LHCN-M2 (cell line): ENCODE measurements around the gene ASTN2. TPM values are rescaled to one million over a fixed set of nuclear protein-coding genes. Genes with fewer than 3 reads are reported as not detected.
A peak's percentile ranks its signal among the peaks of the same experiment; 100 is the strongest.

Source experiments
- DNase-seq: peaks from one replicate; pipeline ENCODE4 v3.0.0-alpha.2; 2012; ENCODE audit warnings: low read depth
- total RNA-seq: library from RNA; depleted of rRNA; stranded (reverse); fragments of >200 nt; gene quantifications from 2 replicates; pipeline ENCODE4 v1.2.3, GENCODE V29; 2014

Gene ASTN2
- total RNA-seq, 1 experiment from 2014 or later: 11.8 TPM

- no peak for DNase-seq
Measured at GRCh38 chr9:116491659-116492058, 923.2 kb downstream of the ASTN2 start.

- DNase-seq: no peak
Measured at GRCh38 chr9:116491219-116491618, 923.6 kb downstream of the ASTN2 start.

DNA sequence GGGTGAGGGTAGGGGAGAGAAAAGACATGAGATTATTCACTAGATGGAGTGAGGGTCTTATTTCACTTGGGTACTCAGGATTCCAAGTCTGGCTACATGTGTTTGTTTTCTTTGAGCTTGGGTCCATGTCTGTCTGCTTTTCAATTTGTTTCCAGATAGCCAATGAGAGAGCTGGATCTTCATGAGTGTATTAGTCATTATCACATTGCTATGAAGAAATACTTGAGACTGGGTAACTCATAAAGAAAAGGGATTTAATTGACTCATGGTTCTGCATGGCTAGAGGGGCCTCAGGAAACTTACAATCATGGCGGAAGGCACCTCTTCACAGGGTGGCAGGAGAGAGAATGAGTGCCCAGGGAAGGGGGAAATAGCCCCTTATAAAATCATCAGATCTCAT, 924.5 kb downstream of the ASTN2 start:
- peak; percentile 28 for DNase-seq

GRCh38 chr9:116488373-116488772, 926.5 kb downstream of the ASTN2 start:
- no peak for DNase-seq

GRCh38 chr9:116484492-116485061, 930.3 kb downstream of the ASTN2 start:
- no peak for DNase-seq

DNA sequence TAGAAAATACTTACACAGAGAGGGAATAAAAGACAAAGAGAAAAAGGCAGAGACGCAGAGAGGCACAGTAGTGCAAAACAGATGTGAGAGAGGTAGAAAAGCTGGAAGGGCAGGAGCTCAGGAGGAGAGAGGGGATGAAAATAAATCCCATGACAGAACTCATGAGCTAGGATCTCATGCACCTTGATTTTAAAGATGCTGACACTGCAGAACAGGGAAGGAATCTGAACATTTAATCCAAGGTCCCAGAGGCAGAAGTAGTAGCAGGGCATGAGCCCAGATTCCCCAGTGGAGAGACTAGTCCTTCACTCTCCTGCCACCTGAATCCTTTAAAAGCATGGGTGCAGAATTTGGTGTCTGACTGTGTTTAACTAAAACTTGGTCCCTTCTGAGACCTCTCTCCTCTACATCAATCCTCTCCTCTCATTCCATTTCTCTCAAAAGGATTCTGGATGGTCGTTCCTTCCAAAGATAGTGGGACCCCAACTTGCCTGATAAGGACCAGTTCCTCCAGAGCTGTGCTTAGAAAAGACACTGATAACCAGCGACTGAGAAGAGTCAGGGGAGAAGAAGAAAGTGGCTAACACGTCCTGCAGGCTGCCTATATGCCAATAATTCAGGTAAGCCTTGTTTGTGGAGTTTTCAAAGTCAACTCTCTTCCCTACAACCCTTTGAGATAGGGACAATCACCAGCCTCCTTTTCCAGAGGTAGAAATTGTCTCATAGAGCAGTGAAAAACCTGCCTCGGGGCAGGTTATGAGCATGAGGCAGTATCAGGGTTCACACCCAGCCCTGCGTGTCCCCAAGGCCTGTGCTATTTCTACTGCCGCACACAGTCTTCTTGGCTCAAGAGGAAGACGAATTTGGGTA, 931.0 kb downstream of the ASTN2 start:
- no peak for DNase-seq

GRCh38 chr9:116482740-116483139, 932.1 kb downstream of the ASTN2 start:
- no peak for DNase-seq

DNA sequence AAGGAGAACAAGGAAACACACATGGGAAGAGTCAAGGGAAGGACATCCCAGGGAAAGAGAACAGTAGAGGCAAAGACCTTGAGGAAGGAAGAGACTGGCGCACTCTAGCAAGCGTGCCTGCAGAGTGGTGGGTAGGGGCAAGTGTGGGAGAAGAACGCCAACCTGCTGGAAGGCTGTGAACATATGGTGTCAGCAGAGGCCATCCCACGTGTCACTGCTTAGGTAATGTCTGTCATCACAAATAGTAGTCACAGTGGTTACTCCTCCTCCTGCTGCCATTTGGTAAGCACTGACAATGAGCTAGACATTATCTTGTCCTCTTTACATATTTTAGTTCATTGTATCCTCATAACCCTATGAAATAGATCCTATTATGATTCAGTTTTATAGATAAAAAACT, 934.2 kb downstream of the ASTN2 start:
- no peak for DNase-seq

GRCh38 chr9:116479967-116480366, 934.9 kb downstream of the ASTN2 start:
- DNase-seq: no peak

DNA sequence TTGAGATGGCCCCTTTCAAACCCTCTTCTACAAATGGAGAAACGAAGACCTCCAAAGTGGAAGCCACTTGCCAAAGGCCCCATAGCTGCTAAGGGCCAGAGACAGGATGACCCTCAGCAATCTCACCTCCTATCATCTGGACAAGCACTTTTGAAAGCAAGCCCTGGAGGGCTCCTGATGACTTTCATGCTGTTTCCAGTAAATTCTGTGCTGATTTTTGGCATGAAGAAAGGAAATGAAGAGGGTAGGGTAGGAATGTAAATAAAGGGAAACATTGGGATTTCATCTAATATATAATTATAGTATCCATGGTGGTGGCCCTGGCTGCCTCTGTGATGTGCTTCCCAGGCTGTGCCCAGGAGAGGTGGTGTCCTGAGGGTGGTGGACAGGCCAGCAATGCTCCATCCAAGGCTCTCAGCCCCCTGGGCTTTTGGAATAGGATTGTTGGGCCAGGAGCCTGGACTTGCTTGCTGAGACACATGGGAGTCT, 935.8 kb downstream of the ASTN2 start:
- DNase-seq: no peak

GRCh38 chr9:116477584-116478141, 937.2 kb downstream of the ASTN2 start:
- no peak for DNase-seq

GRCh38 chr9:116476935-116477381, 937.9 kb downstream of the ASTN2 start:
- no peak for DNase-seq

- DNase-seq: no peak
Measured at GRCh38 chr9:116476002-116476401, 938.9 kb downstream of the ASTN2 start.

DNA sequence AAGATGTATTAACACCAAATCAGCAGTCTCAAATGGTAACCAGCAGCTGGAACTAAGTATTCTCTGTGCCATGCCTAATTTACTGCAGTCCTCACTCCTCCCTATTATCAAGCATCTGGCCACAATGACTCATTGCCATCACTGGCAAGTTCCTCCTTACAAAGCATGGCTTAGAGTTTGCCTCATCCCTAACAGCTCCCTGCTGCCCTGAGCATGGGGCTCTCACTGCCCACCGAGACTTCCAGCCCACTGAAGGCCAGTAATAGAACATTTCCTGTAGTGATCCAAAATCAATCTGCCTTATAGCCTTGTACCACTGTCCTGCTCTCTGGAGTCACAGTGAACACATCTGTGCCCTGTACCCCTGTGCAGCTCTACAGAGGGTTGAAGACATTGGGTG, 939.7 kb downstream of the ASTN2 start:
- DNase-seq: peak; percentile 24

- no peak for DNase-seq
Measured at GRCh38 chr9:116471944-116472506, 942.8 kb downstream of the ASTN2 start.

DNA sequence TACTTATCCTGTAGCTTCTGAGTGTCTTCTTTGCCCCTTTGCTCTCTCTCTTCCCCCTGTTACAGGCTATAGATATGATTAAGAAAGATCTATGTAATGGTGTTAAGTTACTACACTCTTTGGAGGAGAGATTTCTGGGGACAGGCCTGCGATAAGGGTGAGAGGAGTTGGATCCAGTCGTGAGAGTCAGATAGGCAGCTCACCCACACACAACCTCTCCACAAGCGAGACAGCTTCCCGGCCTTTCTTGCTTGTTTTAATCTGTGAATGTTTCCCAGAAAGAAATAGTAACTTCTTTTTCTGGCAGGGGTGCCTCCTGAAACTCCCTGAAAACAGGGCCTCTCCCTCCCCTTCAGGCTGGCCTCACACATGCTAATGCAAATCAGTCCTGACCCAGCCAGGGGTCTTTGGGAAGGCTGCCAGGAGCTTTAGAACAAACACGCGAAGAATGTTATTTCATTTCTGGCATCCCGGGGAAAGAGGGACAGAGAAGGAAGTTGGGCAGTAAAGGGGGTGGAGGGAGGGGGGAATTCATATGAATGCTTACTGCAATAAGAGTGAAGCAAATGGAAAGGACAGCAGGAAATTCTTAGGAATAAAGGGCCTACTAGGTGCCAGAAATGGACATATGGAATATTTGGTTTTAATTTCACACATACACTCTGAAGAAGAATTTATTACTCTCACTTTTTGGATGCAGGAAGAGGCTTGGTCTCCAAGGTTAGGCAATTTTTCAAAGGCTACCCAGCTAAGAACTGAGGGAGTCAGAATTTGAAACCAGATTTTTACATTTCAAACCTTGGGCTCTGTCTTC, 943.6 kb downstream of the ASTN2 start:
- DNase-seq: peak; percentile 5

DNA sequence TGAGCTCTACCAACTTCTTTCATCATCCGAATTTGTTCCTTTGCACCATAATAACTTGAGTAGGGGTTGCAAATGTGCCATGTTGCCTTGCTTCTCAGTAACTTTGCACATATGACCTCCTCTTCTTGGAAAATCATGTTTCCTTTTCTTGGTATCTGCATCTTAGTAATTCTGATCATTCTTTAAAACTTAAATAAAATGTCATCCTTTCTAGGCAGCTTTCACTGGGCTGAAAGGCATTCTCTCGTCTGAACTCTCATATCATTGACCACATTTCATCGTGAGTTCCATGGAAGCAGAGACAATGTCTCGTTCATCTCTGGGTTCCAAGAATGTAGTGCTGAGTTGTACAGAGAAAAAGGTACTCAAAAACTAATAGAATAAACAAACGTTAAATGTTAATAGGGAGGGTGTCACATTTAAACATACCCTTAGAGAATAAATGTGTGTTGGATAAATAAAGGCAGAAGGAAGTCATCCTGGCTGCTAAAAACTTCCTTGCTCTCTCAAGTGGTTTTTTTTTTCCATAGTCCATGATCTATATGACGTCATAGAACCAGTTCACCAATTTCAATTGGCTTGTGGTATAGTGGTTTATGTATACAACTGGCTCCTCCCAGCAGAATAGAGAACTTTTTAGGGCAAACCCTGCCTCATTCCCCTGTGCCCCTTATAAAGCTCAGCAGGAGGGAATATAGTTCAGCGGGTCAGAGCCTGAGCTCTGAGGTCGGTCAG, 945.9 kb downstream of the ASTN2 start:
- no peak for DNase-seq

- DNase-seq: no peak
Measured at GRCh38 chr9:116468369-116468768, 946.5 kb downstream of the ASTN2 start.

DNA sequence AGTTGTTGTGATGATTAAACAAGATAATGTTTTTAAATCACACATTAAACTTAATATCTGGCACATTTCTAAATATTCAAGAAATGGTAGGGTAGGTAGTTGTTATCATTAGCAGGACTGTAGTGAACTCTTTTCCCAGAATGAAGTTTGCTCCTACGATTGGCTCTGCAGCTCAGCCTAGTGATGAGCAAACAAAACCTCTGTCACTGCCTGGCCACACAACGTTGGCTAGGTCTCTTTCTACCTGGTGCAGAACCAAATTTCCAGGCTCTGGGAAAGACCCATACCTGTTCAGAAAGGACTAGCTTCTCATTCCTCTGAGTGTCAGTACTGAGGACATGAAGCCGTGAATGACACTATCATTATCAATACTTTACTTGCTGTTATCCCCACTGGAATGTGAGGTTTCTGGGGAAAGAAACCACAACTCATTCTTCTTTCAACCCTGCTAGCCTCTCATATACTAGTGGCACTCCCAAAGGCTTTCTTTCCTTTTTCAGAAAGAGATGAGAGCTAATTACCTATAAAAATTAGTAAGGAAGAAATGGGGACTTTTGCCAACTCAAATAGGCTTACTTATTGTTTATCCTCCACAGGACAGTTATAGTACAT, 947.0 kb downstream of the ASTN2 start:
- no peak for DNase-seq
